ENCODE data around the gene RAB8A. TPM values are rescaled to one million over a fixed set of nuclear protein-coding genes. Genes with fewer than 3 reads are reported as not detected.

The RAB8A gene
- total and polyA plus RNA-seq, 9 of the 15 experiments (the other 6 are each of a cell fraction or from before 2014, with no cell fraction given) = 11.2 to 102 (median 53.2) TPM

GRCh38 chr19:16111160-16111908 is at the start of gene RAB8A (continued):
- TF ChIP-seq RREB1 (CRISPR knock-in tag; IDR thresholded peaks at IDR 0.05) (no peak), CBX3 (IDR thresholded peaks at IDR 0.05; ENCODE audit: borderline replicate concordance in 1 of 2, low read length in 2 of 2) (peak in 1 of 2 experiments; percentile 27; a peak in 1 of 3 replicates), GTF2E2 (tag; IDR thresholded peaks at IDR 0.05) (no peak; the same call in 1 of the 2 replicates), KDM1A (IDR thresholded peaks at IDR 0.05) (no peak), PHF21A (IDR thresholded peaks at IDR 0.05; ENCODE audit: borderline replicate concordance, low read depth) (peak; percentile 75; the same call in 1 of the 2 replicates), FOXM1 (IDR thresholded peaks at IDR 0.05; ENCODE audit: low read depth) (peak; percentile 79), FOXM1 (CRISPR knock-in tag; IDR thresholded peaks at IDR 0.05; ENCODE audit: low read depth) (0 out of 2 replicates have a peak, but pooled peaks have one; percentile 55), POLR2AphosphoS2 (IDR thresholded peaks at IDR 0.05; ENCODE audit: low read length) (no peak), DACH1 (IDR thresholded peaks at IDR 0.05; ENCODE audit: partially characterized antibody) (no peak), PURB (CRISPR knock-in tag; IDR thresholded peaks at IDR 0.05; ENCODE audit: low read depth) (no peak), ATF7 (IDR thresholded peaks at IDR 0.05) (peak; percentile 88), XRCC3 (IDR thresholded peaks at IDR 0.05) (no peak), ARNT (IDR thresholded peaks at IDR 0.05) (no peak), PTRF (tag; IDR thresholded peaks at IDR 0.05) (no peak), ZKSCAN8 (CRISPR knock-in tag; IDR thresholded peaks at IDR 0.05) (no peak), CBX2 (IDR thresholded peaks at IDR 0.05; ENCODE audit: insufficient read depth, low read length, poor library complexity, severe bottlenecking) (no peak), FOXA3 (CRISPR knock-in tag; conservative IDR thresholded peaks at IDR 0.05 in 1 of 2, IDR thresholded peaks at IDR 0.05 in 1 of 2) (peak in 1 of 2 experiments; percentile 85; a peak in 2 of 4 replicates), KDM4B (IDR thresholded peaks at IDR 0.05; ENCODE audit: borderline replicate concordance in 2 of 2, low read depth in 1 of 2) (no peak), TAF15 (IDR thresholded peaks at IDR 0.05; ENCODE audit: low read depth, low read length) (no peak), ARHGAP35 (IDR thresholded peaks at IDR 0.05; ENCODE audit: partially characterized antibody) (no peak), ARID2 (IDR thresholded peaks at IDR 0.05) (no peak), GATAD2A (IDR thresholded peaks at IDR 0.05) (no peak), TAF9B (IDR thresholded peaks at IDR 0.05; ENCODE audit: partially characterized antibody) (no peak), CREBBP (IDR thresholded peaks at IDR 0.05; ENCODE audit: low read depth, low read length) (no peak), FOXA1 (IDR thresholded peaks at IDR 0.05; ENCODE audit: borderline replicate concordance) (no peak), ZNF668 (CRISPR knock-in tag; IDR thresholded peaks at IDR 0.05) (no peak)
